Osteoblast (primary cell): ENCODE data around the gene ACAP2. TPM values are rescaled to one million over a fixed set of nuclear protein-coding genes. Genes with fewer than 3 reads are reported as not detected.
"Not testable (repeated sequence)": the region's sequence is repeated elsewhere in the genome, so short reads cannot be mapped to it uniquely, and the experiment has no call there.

ENCODE experiments used
- DNase-seq: peaks from one replicate; pipeline ENCODE4 v3.0.0; 2011; ENCODE audit warnings: low spot score, mixed read lengths; ENCODE audit not compliant: insufficient read length; ENCODE audit errors: missing footprints
- H2AFZ ChIP-seq: 2 replicates; pipeline ENCODE4 v1.6.0; 2011; ENCODE audit warnings: mild to moderate bottlenecking, low read length
- H3K27ac ChIP-seq: 2 replicates; pipeline ENCODE4 v1.5.1; 2011; ENCODE audit warnings: mild to moderate bottlenecking, low read depth, low read length, moderate library complexity
- H3K27me3 ChIP-seq: 2 replicates; pipeline ENCODE4 v1.6.0; 2012; ENCODE audit warnings: mild to moderate bottlenecking, control low read depth, inconsistent platforms, low read length, moderate library complexity; ENCODE audit not compliant: insufficient read depth
- H3K36me3 ChIP-seq: 2 replicates; pipeline ENCODE4 v1.5.1; 2011; ENCODE audit warnings: mild to moderate bottlenecking, low read length, control low read depth, moderate library complexity; ENCODE audit not compliant: insufficient read depth
- H3K4me1 ChIP-seq: 2 replicates; pipeline ENCODE4 v1.5.1; 2011; ENCODE audit warnings: mild to moderate bottlenecking, low read length, control low read depth, moderate library complexity; ENCODE audit not compliant: insufficient read depth
- H3K4me2 ChIP-seq: 2 replicates; pipeline ENCODE4 v1.6.0; 2011; ENCODE audit warnings: mild to moderate bottlenecking, low read length; ENCODE audit not compliant: insufficient read depth
- H3K4me3 ChIP-seq: fragments of 200-600 bp; sonication (generic); 3 replicates; pipeline ENCODE4 v1.5.1; 2012; ENCODE audit warnings: mild to moderate bottlenecking, low read length, inconsistent platforms; ENCODE audit not compliant: insufficient read depth
- H3K79me2 ChIP-seq: 2 replicates; pipeline ENCODE4 v1.6.0; 2012; ENCODE audit warnings: mild to moderate bottlenecking, low read length, control low read depth, inconsistent platforms; ENCODE audit not compliant: insufficient read depth
- H3K9me3 ChIP-seq: 2 replicates; pipeline ENCODE4 v1.5.1; 2011; ENCODE audit warnings: low read depth, low read length, control low read depth
- H4K20me1 ChIP-seq: 2 replicates; pipeline ENCODE4 v1.6.0; 2012; ENCODE audit warnings: mild to moderate bottlenecking, low read length, control low read depth; ENCODE audit not compliant: insufficient read depth
- CTCF ChIP-seq: IDR thresholded peaks from 2 replicates; pipeline ENCODE4 v1.5.1; 2011; ENCODE audit warnings: mild to moderate bottlenecking, low read depth, low read length, moderate library complexity; ENCODE audit errors: extremely low read depth
- total RNA-seq: library from RNA; depleted of rRNA; stranded (reverse); fragments of >200 nt; gene quantifications from 2 replicates; pipeline ENCODE4 v1.2.3, GENCODE V29; 2012

Gene ACAP2
- total RNA-seq, 1 donor = 121 TPM

GRCh38 chr3:195365371-195365770, 77.4 kb downstream of the ACAP2 start:
- no peak for TF ChIP-seq CTCF

GRCh38 chr3:195357797-195358196, 85.0 kb downstream of the ACAP2 start:
- H4K20me1 ChIP-seq = peaks cover 24% of the 10 kb centered on the region

More at GRCh38 chr3:195365371-195365770, 77.4 kb downstream of the ACAP2 start:
- no peak overlapping the region for H3K4me3 ChIP-seq
- H2AFZ ChIP-seq = no peak overlapping the region
- no peaks in the 10 kb centered on the region for H3K9me3 ChIP-seq
- H3K27ac ChIP-seq = no peak overlapping the region
- peaks cover 5% of the 10 kb centered on the region for H3K36me3 ChIP-seq
- H3K27me3 ChIP-seq = no peaks in the 10 kb centered on the region
- DNase-seq = no peak
- H3K4me1 ChIP-seq = no peaks in the 10 kb centered on the region
- H3K79me2 ChIP-seq = peaks cover 16% of the 10 kb centered on the region
- H3K4me2 ChIP-seq = no peak overlapping the region
- peaks cover 7% of the 10 kb centered on the region for H4K20me1 ChIP-seq

GRCh38 chr3:195356151-195357086, 86.4 kb downstream of the ACAP2 start:
- H3K9me3 ChIP-seq = no peaks in the 10 kb centered on the region
- H3K27me3 ChIP-seq = no peaks in the 10 kb centered on the region
- TF ChIP-seq CTCF = no peak
- no peak for DNase-seq
- peaks cover 37% of the 10 kb centered on the region for H3K79me2 ChIP-seq
- no peak overlapping the region for H3K27ac ChIP-seq
- H2AFZ ChIP-seq = no peak overlapping the region
- H4K20me1 ChIP-seq = peaks cover 18% of the 10 kb centered on the region
- no peaks in the 10 kb centered on the region for H3K36me3 ChIP-seq
- no peak overlapping the region for H3K4me3 ChIP-seq
- H3K4me1 ChIP-seq = peaks cover 4% of the 10 kb centered on the region
- no peak overlapping the region for H3K4me2 ChIP-seq

More at GRCh38 chr3:195357797-195358196, 85.0 kb downstream of the ACAP2 start:
- not testable (repeated sequence) for H3K27ac ChIP-seq, H3K4me2 ChIP-seq, H3K27me3 ChIP-seq, H3K36me3 ChIP-seq, H3K4me1 ChIP-seq, H2AFZ ChIP-seq, H3K9me3 ChIP-seq, DNase-seq, H3K4me3 ChIP-seq
- H3K79me2 ChIP-seq = peaks cover 40% of the 10 kb centered on the region

GRCh38 chr3:195354009-195354408, 88.8 kb downstream of the ACAP2 start:
- H3K9me3 ChIP-seq, DNase-seq, H2AFZ ChIP-seq, H3K4me1 ChIP-seq, H3K27me3 ChIP-seq, H3K4me2 ChIP-seq, H3K36me3 ChIP-seq, H3K4me3 ChIP-seq, H3K27ac ChIP-seq: not testable (repeated sequence)
- Histone ChIP-seq H3K79me2 (peaks cover 37% of the 10 kb centered on the region), H4K20me1 (peaks cover 16% of the 10 kb centered on the region)
